ENCODE measurements around the gene CHRDL2. TPM values are rescaled to one million over a fixed set of nuclear protein-coding genes. Genes with fewer than 3 reads are reported as not detected.

The CHRDL2 gene
- polyA plus RNA-seq, 1 of the 3 experiments (the other 2 are of a cell fraction), result not detected

- Histone ChIP-seq H3K9ac (no peak overlapping the region), H3F3A (replicated peaks; ENCODE audit: insufficient read depth) (no peaks in the 10 kb centered on the region), H3K9me2 (no peaks in the 10 kb centered on the region), H2AFZ (ENCODE audit: low read depth) (no peak overlapping the region), H3K4me3 (ENCODE audit: low read depth in 2 of 2, low read length in 1 of 2) (no peak overlapping the region), H3K27me3 (ENCODE audit: insufficient read depth) (no peaks in the 10 kb centered on the region), H4K20me1 (ENCODE audit: insufficient read depth) (no peaks in the 10 kb centered on the region), H3K27ac (ENCODE audit: low read depth in 2 of 2, low read length in 1 of 2) (peak overlapping the region in 1 of 2 experiments; percentile 35; a peak in 2 of 4 replicates), H3K4me2 (no peak overlapping the region), H3K79me2 (ENCODE audit: insufficient read depth) (no peaks in the 10 kb centered on the region), H3K36me3 (replicated peaks in 1 of 2; ENCODE audit: control insufficient read depth in 1 of 2, insufficient read depth in 2 of 2, low read length in 1 of 2) (peaks cover 7 to 11% of the 10 kb centered on the region in 2 experiments), H3K4me1 (ENCODE audit: control insufficient read depth in 1 of 2, insufficient read depth in 2 of 2, low read depth in 1 of 2, low read length in 1 of 2) (peaks cover 0 to 9% of the 10 kb centered on the region in 2 experiments; a peak in 2 of 4 replicates), H3K9me3 (no peaks in the 10 kb centered on the region)
- POLR2A ChIA-PET, result no interaction called here
- DNase-seq, result no peak
- WGBS (ENCODE audit: low lambda C conversion rate), result 96% methylated on average over 7 of the region's 7 CpGs
- CTCF ChIA-PET, result interaction anchor here (1.0 to 1.5 kb wide), 3 partner anchors 47 to 79 kb away, joined by 3 to 4 read pairs (median 4); no protein-coding TSS in a partner anchor
- TF ChIP-seq EZH2phosphoT487 (IDR thresholded peaks at IDR 0.05; ENCODE audit: borderline replicate concordance, low read depth), result no peak
- no peak for TF ChIP-seq RXRA (IDR thresholded peaks at IDR 0.05; ENCODE audit: borderline replicate concordance, low read depth)
These were observed 84.3 kb downstream of the CHRDL2 start for GRCh38 chr11:74646954-74647353.

Small RNA genes lying within 50 kb of the gene (small RNA-seq; reads per million reads assigned to genes)
- gene MIR4696, result 0 reads per million in 7 experiments
- gene RANP3, result 0 reads per million in 7 experiments
- 0 reads per million in 7 experiments for gene RN7SKP297

Other genes with a start within 250 kb of the CHRDL2 start
- gene LIPT2, start 237.7 kb downstream of the CHRDL2 start, polyA plus RNA-seq (2012; rRNA removed), result 4.6 and 5.3 TPM in 2 replicates
- gene POLD3, start 138.8 kb downstream of the CHRDL2 start, polyA plus RNA-seq (2012; rRNA removed), result 7.9 and 9.5 TPM in 2 replicates
- 2.2 and 2.6 TPM in 2 replicates for gene RNF169, start 17.4 kb upstream of the CHRDL2 start, polyA plus RNA-seq (2012; rRNA removed)
- 12.9 and 13.0 TPM in 2 replicates for gene XRRA1, start 217.7 kb upstream of the CHRDL2 start, polyA plus RNA-seq (2012; rRNA removed)
- gene SPCS2, start 217.8 kb upstream of the CHRDL2 start, polyA plus RNA-seq (2012; rRNA removed), result 47.3 and 49.1 TPM in 2 replicates